GM12878 (cell line): ENCODE data around the gene CD7. TPM values are rescaled to one million over a fixed set of nuclear protein-coding genes. Genes with fewer than 3 reads are reported as not detected.

Source experiments
- EZH2 ChIP-seq: IDR thresholded peaks from 2 replicates; pipeline ENCODE4 v1.6.1; 2012; ENCODE audit warnings: low read depth, mild to moderate bottlenecking, control low read depth, inconsistent platforms, low read length, borderline replicate concordance; ENCODE audit not compliant: control insufficient read depth
- NBN ChIP-seq: fragments of 450-650 bp; IDR thresholded peaks from 2 replicates; pipeline ENCODE4 v1.6.1; 2016
- POU2F2 ChIP-seq: IDR thresholded peaks from 3 replicates; pipeline ENCODE4 v1.6.1; 2011; ENCODE audit warnings: low read depth, mild to moderate bottlenecking, low read length, borderline replicate concordance
- SMC3 ChIP-seq: IDR thresholded peaks from 2 replicates; pipeline ENCODE4 v1.6.1; 2011; ENCODE audit warnings: low read length, improper control_type of control experiment, borderline replicate concordance
- SREBF2 ChIP-seq: IDR thresholded peaks from 2 replicates; pipeline ENCODE4 v1.6.1; 2012; ENCODE audit warnings: mild to moderate bottlenecking, low read length
- STAT1 ChIP-seq: fragments of 450-650 bp; conservative IDR thresholded peaks from 2 replicates; pipeline ENCODE4 v1.6.1; 2014; ENCODE audit warnings: antibody characterized with exemption, mild to moderate bottlenecking
- TCF3 ChIP-seq: IDR thresholded peaks from 2 replicates; pipeline ENCODE4 v1.6.1; 2012; ENCODE audit warnings: low read depth, mild to moderate bottlenecking, low read length, borderline replicate concordance; ENCODE audit not compliant: insufficient read depth
- TCF7 ChIP-seq: IDR thresholded peaks from 2 replicates; pipeline ENCODE4 v1.6.1; 2014; ENCODE audit warnings: antibody characterized with exemption, borderline replicate concordance
- YY1 ChIP-seq: IDR thresholded peaks from 2 replicates; pipeline ENCODE4 v1.6.1; 2011; ENCODE audit warnings: low read depth, mild to moderate bottlenecking, low read length
- ZNF687 ChIP-seq: fragments of 450-650 bp; IDR thresholded peaks from 2 replicates; pipeline ENCODE4 v1.6.1; 2017; ENCODE audit warnings: mild to moderate bottlenecking, moderate library complexity
- polyA plus RNA-seq, 11 experiments: library from polyadenylated mRNA; depleted of rRNA in 4 of 11; unstranded in 6 of 11; stranded (reverse) in 5 of 11; fragments of >200 nt; fragmentation: Nextera tagmentation in 4 of 11; fragmentation: Illumina TruSeq in 1 of 11; extraction: Ambion mirVana in 4 of 11; extraction: Trizol in 1 of 11; gene quantifications; 1 replicate in 1 of 11; 2 replicates in 10 of 11; pipeline versions ENCODE4 v1.2.1 to v1.2.3, GENCODE V29; 2011 to 2016; ENCODE audit warnings: inconsistent platforms in 2 of 11, missing spikeins in 2 of 11, low read depth in 1 of 11
- total RNA-seq, 4 experiments: library from RNA; depleted of rRNA in 3 of 4; stranded (reverse); fragments of >200 nt in 3 of 4; fragmentation: Illumina TruSeq in 1 of 4; extraction: Trizol in 1 of 4; gene quantifications; 2 replicates each; pipeline versions ENCODE4 v1.2.1 to v1.2.3, GENCODE V29; 2013 to 2021
- TF ChIP-seq, protein P1 (sequence below), 3 experiments: IDR thresholded peaks in 2 of 3; conservative IDR thresholded peaks in 1 of 3; 2 replicates each; pipeline ENCODE4 v1.5.1; 2011; ENCODE audit warnings: low read depth in 3 of 3, low read length in 3 of 3, mild to moderate bottlenecking in 3 of 3, control low read depth in 2 of 3, moderate library complexity in 2 of 3, inconsistent platforms in 1 of 3, mixed read lengths in 1 of 3; ENCODE audit not compliant: control insufficient read depth in 2 of 3, insufficient read depth in 1 of 3; ENCODE audit errors: extremely low read depth in 1 of 3
- TF ChIP-seq, protein P2 (sequence below): fragments of 150-350 bp; IDR thresholded peaks from 2 replicates; pipeline ENCODE4 v1.6.1; 2016; ENCODE audit warnings: low read depth, low read length
- TF ChIP-seq, protein P3 (sequence below): fragments of 450-650 bp; IDR thresholded peaks from 2 replicates; pipeline ENCODE4 v1.6.1; 2017; ENCODE audit warnings: mild to moderate bottlenecking, low read depth, inconsistent platforms; ENCODE audit not compliant: poor library complexity, severe bottlenecking
- TF ChIP-seq, protein P4 (sequence below): IDR thresholded peaks from 2 replicates; pipeline ENCODE4 v1.6.1; 2011; ENCODE audit warnings: borderline replicate concordance, low read depth, mild to moderate bottlenecking, moderate library complexity, mixed read lengths, low read length; ENCODE audit not compliant: insufficient read depth; ENCODE audit errors: extremely low read length

CD7 gene
- total and polyA plus RNA-seq, 10 of the 15 experiments (the other 5 are each of a cell fraction or from before 2014, with no cell fraction given) = 0.33 TPM; not detected in 9

GRCh38 chr17:82300707-82301270 lies 16.6 kb downstream of the CD7 start (continued):
- TF ChIP-seq, protein P1, sequence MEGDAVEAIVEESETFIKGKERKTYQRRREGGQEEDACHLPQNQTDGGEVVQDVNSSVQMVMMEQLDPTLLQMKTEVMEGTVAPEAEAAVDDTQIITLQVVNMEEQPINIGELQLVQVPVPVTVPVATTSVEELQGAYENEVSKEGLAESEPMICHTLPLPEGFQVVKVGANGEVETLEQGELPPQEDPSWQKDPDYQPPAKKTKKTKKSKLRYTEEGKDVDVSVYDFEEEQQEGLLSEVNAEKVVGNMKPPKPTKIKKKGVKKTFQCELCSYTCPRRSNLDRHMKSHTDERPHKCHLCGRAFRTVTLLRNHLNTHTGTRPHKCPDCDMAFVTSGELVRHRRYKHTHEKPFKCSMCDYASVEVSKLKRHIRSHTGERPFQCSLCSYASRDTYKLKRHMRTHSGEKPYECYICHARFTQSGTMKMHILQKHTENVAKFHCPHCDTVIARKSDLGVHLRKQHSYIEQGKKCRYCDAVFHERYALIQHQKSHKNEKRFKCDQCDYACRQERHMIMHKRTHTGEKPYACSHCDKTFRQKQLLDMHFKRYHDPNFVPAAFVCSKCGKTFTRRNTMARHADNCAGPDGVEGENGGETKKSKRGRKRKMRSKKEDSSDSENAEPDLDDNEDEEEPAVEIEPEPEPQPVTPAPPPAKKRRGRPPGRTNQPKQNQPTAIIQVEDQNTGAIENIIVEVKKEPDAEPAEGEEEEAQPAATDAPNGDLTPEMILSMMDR (IDR thresholded peaks at IDR 0.05 in 2 of 3, conservative IDR thresholded peaks at IDR 0.05 in 1 of 3; ENCODE audit: control insufficient read depth in 2 of 3, extremely low read depth in 1 of 3, insufficient read depth in 1 of 3, low read depth in 3 of 3, low read length in 3 of 3) = peak; percentile 63 to 92 (median 79)
- peak; percentile 52; the same call in 1 of the 2 replicates for TF ChIP-seq YY1
- peak; percentile 66; the same call in 1 of the 2 replicates for TF ChIP-seq SMC3
- TF ChIP-seq, protein P2, sequence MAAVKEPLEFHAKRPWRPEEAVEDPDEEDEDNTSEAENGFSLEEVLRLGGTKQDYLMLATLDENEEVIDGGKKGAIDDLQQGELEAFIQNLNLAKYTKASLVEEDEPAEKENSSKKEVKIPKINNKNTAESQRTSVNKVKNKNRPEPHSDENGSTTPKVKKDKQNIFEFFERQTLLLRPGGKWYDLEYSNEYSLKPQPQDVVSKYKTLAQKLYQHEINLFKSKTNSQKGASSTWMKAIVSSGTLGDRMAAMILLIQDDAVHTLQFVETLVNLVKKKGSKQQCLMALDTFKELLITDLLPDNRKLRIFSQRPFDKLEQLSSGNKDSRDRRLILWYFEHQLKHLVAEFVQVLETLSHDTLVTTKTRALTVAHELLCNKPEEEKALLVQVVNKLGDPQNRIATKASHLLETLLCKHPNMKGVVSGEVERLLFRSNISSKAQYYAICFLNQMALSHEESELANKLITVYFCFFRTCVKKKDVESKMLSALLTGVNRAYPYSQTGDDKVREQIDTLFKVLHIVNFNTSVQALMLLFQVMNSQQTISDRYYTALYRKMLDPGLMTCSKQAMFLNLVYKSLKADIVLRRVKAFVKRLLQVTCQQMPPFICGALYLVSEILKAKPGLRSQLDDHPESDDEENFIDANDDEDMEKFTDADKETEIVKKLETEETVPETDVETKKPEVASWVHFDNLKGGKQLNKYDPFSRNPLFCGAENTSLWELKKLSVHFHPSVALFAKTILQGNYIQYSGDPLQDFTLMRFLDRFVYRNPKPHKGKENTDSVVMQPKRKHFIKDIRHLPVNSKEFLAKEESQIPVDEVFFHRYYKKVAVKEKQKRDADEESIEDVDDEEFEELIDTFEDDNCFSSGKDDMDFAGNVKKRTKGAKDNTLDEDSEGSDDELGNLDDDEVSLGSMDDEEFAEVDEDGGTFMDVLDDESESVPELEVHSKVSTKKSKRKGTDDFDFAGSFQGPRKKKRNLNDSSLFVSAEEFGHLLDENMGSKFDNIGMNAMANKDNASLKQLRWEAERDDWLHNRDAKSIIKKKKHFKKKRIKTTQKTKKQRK = no peak
- TF ChIP-seq TCF7 = no peak
- TF ChIP-seq EZH2 = no peak
- TF ChIP-seq SREBF2 = no peak
- TF ChIP-seq ZNF687 = peak; percentile 98
- no peak for TF ChIP-seq POU2F2
- peak; percentile 94 for TF ChIP-seq TCF3
- TF ChIP-seq, protein P3, sequence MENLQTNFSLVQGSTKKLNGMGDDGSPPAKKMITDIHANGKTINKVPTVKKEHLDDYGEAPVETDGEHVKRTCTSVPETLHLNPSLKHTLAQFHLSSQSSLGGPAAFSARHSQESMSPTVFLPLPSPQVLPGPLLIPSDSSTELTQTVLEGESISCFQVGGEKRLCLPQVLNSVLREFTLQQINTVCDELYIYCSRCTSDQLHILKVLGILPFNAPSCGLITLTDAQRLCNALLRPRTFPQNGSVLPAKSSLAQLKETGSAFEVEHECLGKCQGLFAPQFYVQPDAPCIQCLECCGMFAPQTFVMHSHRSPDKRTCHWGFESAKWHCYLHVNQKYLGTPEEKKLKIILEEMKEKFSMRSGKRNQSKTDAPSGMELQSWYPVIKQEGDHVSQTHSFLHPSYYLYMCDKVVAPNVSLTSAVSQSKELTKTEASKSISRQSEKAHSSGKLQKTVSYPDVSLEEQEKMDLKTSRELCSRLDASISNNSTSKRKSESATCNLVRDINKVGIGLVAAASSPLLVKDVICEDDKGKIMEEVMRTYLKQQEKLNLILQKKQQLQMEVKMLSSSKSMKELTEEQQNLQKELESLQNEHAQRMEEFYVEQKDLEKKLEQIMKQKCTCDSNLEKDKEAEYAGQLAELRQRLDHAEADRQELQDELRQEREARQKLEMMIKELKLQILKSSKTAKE = no peak
- no peak for TF ChIP-seq STAT1
- peak; percentile 34; the same call in 1 of the 2 replicates for TF ChIP-seq NBN
- TF ChIP-seq, protein P4, sequence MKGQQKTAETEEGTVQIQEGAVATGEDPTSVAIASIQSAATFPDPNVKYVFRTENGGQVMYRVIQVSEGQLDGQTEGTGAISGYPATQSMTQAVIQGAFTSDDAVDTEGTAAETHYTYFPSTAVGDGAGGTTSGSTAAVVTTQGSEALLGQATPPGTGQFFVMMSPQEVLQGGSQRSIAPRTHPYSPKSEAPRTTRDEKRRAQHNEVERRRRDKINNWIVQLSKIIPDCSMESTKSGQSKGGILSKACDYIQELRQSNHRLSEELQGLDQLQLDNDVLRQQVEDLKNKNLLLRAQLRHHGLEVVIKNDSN = no peak
